Measurements from ENCODE around the gene SSTR4. TPM values are rescaled to one million over a fixed set of nuclear protein-coding genes. Genes with fewer than 3 reads are reported as not detected.

SSTR4 gene
- total RNA-seq, 1 donor from 2014 or later: not detected

DNA sequence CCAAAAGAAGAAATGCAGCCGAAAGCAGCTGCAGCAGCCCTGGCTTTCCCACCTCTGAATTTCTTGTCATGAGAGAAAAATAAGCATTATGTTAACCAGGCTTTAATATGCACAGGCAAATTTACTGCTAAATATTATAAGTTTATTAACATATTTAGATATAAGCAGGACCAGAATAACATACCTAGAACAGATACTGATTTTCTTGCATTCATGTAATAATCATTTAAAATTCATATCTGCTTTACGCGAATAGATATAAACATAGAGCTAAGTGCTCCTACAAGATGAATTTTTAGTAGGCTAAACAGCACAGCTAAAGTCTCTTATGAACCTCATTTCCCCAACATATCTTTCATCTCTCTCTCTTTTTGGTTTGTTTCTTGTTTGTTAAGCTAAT lies 36.3 kb downstream of the SSTR4 start:
- peaks cover 2% of the 10 kb centered on the region for H3K27me3 ChIP-seq (ENCODE audit: control insufficient read depth, insufficient read depth, low read length)
- no peak overlapping the region for H3K4me3 ChIP-seq (ENCODE audit: low read depth, low read length)
- H3K36me3 ChIP-seq (ENCODE audit: control insufficient read depth, insufficient read depth, low read length): no peaks in the 10 kb centered on the region
- DNase-seq (ENCODE audit: low read depth): no peak
- TF ChIP-seq, protein P1, sequence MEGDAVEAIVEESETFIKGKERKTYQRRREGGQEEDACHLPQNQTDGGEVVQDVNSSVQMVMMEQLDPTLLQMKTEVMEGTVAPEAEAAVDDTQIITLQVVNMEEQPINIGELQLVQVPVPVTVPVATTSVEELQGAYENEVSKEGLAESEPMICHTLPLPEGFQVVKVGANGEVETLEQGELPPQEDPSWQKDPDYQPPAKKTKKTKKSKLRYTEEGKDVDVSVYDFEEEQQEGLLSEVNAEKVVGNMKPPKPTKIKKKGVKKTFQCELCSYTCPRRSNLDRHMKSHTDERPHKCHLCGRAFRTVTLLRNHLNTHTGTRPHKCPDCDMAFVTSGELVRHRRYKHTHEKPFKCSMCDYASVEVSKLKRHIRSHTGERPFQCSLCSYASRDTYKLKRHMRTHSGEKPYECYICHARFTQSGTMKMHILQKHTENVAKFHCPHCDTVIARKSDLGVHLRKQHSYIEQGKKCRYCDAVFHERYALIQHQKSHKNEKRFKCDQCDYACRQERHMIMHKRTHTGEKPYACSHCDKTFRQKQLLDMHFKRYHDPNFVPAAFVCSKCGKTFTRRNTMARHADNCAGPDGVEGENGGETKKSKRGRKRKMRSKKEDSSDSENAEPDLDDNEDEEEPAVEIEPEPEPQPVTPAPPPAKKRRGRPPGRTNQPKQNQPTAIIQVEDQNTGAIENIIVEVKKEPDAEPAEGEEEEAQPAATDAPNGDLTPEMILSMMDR (IDR thresholded peaks at IDR 0.05; ENCODE audit: insufficient read depth, low read length, poor library complexity, severe bottlenecking): no peak

DNA sequence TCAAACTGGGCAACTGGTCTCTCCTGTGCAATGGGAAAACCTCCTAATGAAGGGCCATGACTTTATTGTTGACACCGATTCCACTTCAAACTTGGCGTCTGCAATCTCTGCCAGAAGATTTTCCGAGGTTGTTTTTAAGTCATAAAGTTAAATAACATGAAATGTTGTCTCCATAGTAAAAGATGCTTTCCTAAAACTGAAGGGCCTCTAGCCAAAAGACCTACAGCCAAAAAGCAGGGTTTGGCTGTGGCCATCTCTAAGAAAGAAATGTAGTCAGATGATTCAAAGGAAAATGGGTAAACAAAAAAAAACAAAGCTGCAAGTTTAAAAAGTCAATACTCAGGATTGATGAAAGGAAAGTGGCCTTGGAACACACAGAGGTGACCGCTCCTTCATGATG lies 36.9 kb downstream of the SSTR4 start:
- H3K36me3 ChIP-seq (ENCODE audit: control insufficient read depth, insufficient read depth, low read length): no peaks in the 10 kb centered on the region
- no peak for DNase-seq (ENCODE audit: low read depth)
- TF ChIP-seq, protein P1 (IDR thresholded peaks at IDR 0.05; ENCODE audit: insufficient read depth, low read length, poor library complexity, severe bottlenecking): no peak
- H3K4me3 ChIP-seq (ENCODE audit: low read depth, low read length): no peak overlapping the region
- peaks cover 2% of the 10 kb centered on the region for H3K27me3 ChIP-seq (ENCODE audit: control insufficient read depth, insufficient read depth, low read length)

DNA sequence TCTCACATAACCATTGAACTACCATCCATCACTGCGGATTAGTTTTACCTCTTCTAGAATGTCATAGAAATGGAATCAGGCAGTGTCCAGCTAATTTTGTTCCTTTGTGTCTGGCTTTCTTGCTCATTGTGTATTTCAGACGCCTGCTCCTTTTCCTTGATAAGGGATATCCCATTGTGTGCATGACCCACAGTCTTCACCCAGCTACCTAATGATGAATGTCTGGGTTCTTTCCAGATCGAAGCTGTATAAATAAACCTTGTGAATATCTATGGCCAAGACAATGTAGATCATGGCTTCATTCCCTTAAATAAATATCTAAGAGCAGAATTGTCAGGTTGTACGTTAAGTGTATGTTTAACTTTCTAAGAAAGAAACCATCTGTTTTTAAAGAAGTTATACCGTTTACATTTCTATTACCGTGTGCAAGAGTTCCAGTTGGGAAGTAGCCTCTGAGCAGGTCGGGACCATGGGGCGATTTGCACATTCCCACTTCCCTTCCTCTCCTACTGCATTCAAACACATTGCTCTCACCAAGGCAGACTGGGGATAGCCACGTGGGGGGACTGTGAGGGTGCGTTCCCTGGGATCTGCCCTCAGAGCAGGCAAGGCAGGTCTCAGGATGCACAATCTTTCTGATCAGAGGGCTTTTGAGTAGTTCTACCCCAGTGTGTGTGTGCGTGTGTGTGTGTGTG lies 37.9 kb downstream of the SSTR4 start:
- no peak for DNase-seq (ENCODE audit: low read depth)
- TF ChIP-seq, protein P1 (IDR thresholded peaks at IDR 0.05; ENCODE audit: insufficient read depth, low read length, poor library complexity, severe bottlenecking): no peak
- no peaks in the 10 kb centered on the region for H3K27me3 ChIP-seq (ENCODE audit: control insufficient read depth, insufficient read depth, low read length)
- no peaks in the 10 kb centered on the region for H3K36me3 ChIP-seq (ENCODE audit: control insufficient read depth, insufficient read depth, low read length)
- H3K4me3 ChIP-seq (ENCODE audit: low read depth, low read length): no peak overlapping the region

DNA sequence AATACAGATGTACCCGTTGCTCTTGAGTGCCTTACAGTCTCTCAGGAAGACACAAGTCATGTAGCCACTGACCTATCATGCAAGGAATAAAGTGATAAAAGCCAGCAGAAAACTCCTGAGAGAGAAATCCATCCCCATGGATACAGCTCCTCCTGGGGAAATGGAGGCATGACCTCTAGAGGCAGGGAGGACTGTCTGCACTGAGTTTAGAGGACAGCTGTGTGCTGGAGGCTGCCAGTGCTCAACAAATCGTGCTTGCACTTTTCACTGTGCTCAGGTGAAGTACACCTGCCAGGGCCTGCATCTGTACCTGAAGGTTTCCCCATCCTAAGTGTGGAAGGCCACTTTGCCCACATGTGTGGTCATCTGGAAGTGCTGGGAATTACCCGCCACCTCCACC lies 38.9 kb downstream of the SSTR4 start:
- Histone ChIP-seq H3K27me3 (ENCODE audit: control insufficient read depth, insufficient read depth, low read length) (peaks cover 2% of the 10 kb centered on the region), H3K36me3 (ENCODE audit: control insufficient read depth, insufficient read depth, low read length) (no peaks in the 10 kb centered on the region), H3K4me3 (ENCODE audit: low read depth, low read length) (no peak overlapping the region)
- TF ChIP-seq, protein P1 (IDR thresholded peaks at IDR 0.05; ENCODE audit: insufficient read depth, low read length, poor library complexity, severe bottlenecking): no peak
- DNase-seq (ENCODE audit: low read depth): no peak

DNA sequence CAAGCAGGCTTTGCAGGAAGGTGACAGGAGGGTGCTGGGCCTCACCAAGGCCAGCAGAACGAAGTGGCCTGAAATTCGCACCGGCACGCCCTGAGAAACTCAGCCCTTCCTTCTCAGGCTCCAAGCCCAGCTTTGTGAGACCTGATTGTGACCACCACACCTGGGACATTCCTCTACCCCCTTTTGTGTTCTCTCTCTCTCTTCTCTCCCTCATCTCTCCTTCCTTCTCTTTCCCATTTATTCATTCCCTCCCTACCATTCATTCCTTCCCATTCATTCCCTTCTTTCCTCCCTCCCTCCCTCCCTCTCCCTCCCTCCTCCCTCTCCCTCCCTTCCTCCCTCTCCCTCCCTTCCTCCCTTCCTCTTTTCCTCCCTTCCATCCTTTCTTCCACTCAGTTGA lies 42.2 kb downstream of the SSTR4 start:
- peaks cover 3% of the 10 kb centered on the region for H3K27me3 ChIP-seq (ENCODE audit: control insufficient read depth, insufficient read depth, low read length)
- DNase-seq (ENCODE audit: low read depth): no peak
- H3K4me3 ChIP-seq (ENCODE audit: low read depth, low read length): no peak overlapping the region
- TF ChIP-seq, protein P1 (IDR thresholded peaks at IDR 0.05; ENCODE audit: insufficient read depth, low read length, poor library complexity, severe bottlenecking): no peak
- H3K36me3 ChIP-seq (ENCODE audit: control insufficient read depth, insufficient read depth, low read length): no peaks in the 10 kb centered on the region

Data from kidney epithelial cell (primary cell).